Measurements from ENCODE around the gene ALPG. TPM values are rescaled to one million over a fixed set of nuclear protein-coding genes. Genes with fewer than 3 reads are reported as not detected.

Gene ALPG
- total and polyA plus RNA-seq, 9 of the 15 experiments (the other 6 are each of a cell fraction or from before 2014, with no cell fraction given) = not detected

DNA sequence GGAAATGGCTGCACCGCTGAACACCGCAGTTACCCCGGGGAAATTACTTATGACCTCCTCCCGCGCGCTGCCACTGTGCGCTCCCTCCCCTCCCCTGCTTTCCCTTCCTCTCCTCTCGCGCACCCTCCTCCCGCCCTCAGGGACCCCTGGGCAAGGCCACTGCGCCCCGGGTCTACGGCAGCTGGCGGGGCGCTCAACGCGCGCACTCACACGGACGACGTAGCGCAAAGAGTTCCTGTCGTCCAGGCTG lies 20.2 kb upstream of the ALPG start:
- FAIRE-seq (no peak), DNase-seq (ENCODE audit: extremely low read depth in 1 of 4, low spot score in 3 of 4) (no peak), ATAC-seq (no peak)
- H2AFZ ChIP-seq (ENCODE audit: low read depth, low read length) = no peak overlapping the region
- no peaks in the 10 kb centered on the region for H3K79me2 ChIP-seq (ENCODE audit: control insufficient read depth, insufficient read depth, low read length)
- H3K9ac ChIP-seq (ENCODE audit: insufficient read depth in 1 of 2, low read depth in 2 of 2, low read length in 2 of 2) = no peak overlapping the region
- H3K9me3 ChIP-seq (replicated peaks; ENCODE audit: control insufficient read depth, insufficient read depth, low read depth, low read length) = no peaks in the 10 kb centered on the region
- no peaks in the 10 kb centered on the region for H4K20me1 ChIP-seq (replicated peaks; ENCODE audit: control insufficient read depth, insufficient read depth, low read length)
- ChIA-PET CTCF (ENCODE audit: low intra/inter-chr PET ratio) (no interaction called here), POLR2A (no interaction called here)
- TF ChIP-seq ELK3 (CRISPR knock-in tag; IDR thresholded peaks at IDR 0.05) (no peak), MAFF (IDR thresholded peaks at IDR 0.05; ENCODE audit: low read length) (no peak), CBFB (CRISPR knock-in tag; IDR thresholded peaks at IDR 0.05) (no peak), ZNF347 (CRISPR knock-in tag; IDR thresholded peaks at IDR 0.05; ENCODE audit: low read depth) (no peak), PURB (CRISPR knock-in tag; IDR thresholded peaks at IDR 0.05; ENCODE audit: low read depth) (no peak), ELF2 (CRISPR knock-in tag; IDR thresholded peaks at IDR 0.05) (no peak), ARID1B (IDR thresholded peaks at IDR 0.05) (no peak), RBM39 (optimal IDR thresholded peaks at IDR 0.05; ENCODE audit: low read depth, low read length) (no peak), MAFG (tag; conservative IDR thresholded peaks at IDR 0.05) (no peak), ZNF184 (CRISPR knock-in tag; IDR thresholded peaks at IDR 0.05) (no peak)
- no peak overlapping the region for H3K4me3 ChIP-seq
- peaks cover 0 to 7% of the 10 kb centered on the region in 2 experiments; a peak in 1 of 5 replicates for H3K4me1 ChIP-seq (replicated peaks in 1 of 2; ENCODE audit: control insufficient read depth in 2 of 2, insufficient read depth in 2 of 2, low read length in 2 of 2)
- peaks cover 4 to 22% of the 10 kb centered on the region in 2 experiments; a peak in 4 of 5 replicates for H3K27me3 ChIP-seq (ENCODE audit: control insufficient read depth in 2 of 2, insufficient read depth in 2 of 2, low read length in 2 of 2)
- H3K27ac ChIP-seq (ENCODE audit: extremely low read depth, low read depth, low read length) = no peak overlapping the region
- H3K9me1 ChIP-seq (ENCODE audit: control insufficient read depth, insufficient read depth, low read length) = no peaks in the 10 kb centered on the region
- intact Hi-C loops (cut with micrococcal nuclease) (no loop called here), in situ Hi-C loops (cut with MboI) (no loop called here)
- H3K36me3 ChIP-seq (ENCODE audit: control insufficient read depth, insufficient read depth, low read length) = no peaks in the 10 kb centered on the region
- H3K4me2 ChIP-seq (ENCODE audit: insufficient read depth, low read length) = no peak overlapping the region
- WGBS (ENCODE audit: insufficient coverage, low coverage, missing lambda C conversion rate) = 73% methylated on average over 6 of the region's 23 CpGs
- BruUV-seq (replicated peaks) = no TSS peak
